ENCODE data around the gene RGS7.

GRCh38 chr1:241366196-241366595 lies 9.2 kb upstream of the RGS7 start:
- TF ChIP-seq POLR2A (IDR thresholded peaks at IDR 0.05) (no peak), CTCF (IDR thresholded peaks at IDR 0.05) (no peak)

All from right lobe of liver (tissue), 4 donors.